Occipital lobe (tissue), 2 donors: Measurements from ENCODE around the gene POU2F1. TPM values are rescaled to one million over a fixed set of nuclear protein-coding genes. Genes with fewer than 3 reads are reported as not detected.
"Not testable (repeated sequence)": the region's sequence is repeated elsewhere in the genome, so short reads cannot be mapped to it uniquely, and the experiment has no call there.

Source experiments
- DNase-seq: peaks from one replicate; lab custom pipeline; 2025; lab: John Stamatoyannopoulos, UW
- total RNA-seq: library from RNA; depleted of rRNA; stranded (reverse); fragments of >200 nt; gene quantifications from one replicate; pipeline ENCODE4 v1.2.3, GENCODE V29; 2014

The POU2F1 gene
- total RNA-seq, 1 donor from 2014 or later = 34.6 TPM

GRCh38 chr1:167310732-167311131 lies 90.0 kb downstream of the POU2F1 start:
- no peak for DNase-seq

DNA sequence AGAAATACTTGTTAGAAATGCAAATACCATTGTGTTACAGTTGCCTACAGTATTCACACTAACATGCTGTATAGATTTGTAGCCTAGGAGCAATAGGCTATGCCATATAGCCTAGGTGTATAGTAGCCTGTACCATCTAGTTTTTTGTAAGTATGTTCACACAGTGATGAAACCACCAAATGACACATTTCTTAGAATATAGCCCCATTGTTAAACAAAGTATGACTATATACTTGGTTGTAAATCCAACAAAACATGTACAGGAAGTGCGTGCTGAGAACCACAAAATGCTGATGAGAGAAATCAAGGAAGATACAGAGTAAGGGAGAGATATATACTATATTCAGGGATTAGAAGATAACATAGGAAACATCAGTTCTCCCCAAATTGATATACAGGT lies 92.2 kb downstream of the POU2F1 start:
- DNase-seq = no peak

GRCh38 chr1:167314671-167315070 lies 94.0 kb downstream of the POU2F1 start:
- DNase-seq = no peak

DNA sequence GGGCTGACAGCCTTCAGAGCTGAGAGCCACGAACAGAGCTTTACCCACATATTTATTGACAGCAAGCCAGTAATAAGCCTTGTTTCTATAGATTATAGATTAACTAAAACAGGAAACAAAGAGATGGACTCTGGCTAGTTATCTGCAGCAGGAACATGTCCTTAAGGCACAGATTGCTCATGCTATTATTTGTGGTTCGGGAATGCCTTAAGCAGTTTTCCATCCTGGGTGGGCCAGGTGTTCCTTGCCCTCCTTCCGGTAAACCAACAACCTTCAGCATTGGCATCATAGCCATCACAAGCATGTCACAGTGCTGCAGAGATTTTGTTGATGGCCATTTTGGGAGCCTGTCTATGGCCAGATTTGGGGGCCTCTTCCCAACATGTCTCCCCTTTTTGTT lies 96.8 kb downstream of the POU2F1 start:
- DNase-seq = no peak

- DNase-seq = not testable (repeated sequence)
Observed at GRCh38 chr1:167319206-167319605, 98.5 kb downstream of the POU2F1 start.

DNA sequence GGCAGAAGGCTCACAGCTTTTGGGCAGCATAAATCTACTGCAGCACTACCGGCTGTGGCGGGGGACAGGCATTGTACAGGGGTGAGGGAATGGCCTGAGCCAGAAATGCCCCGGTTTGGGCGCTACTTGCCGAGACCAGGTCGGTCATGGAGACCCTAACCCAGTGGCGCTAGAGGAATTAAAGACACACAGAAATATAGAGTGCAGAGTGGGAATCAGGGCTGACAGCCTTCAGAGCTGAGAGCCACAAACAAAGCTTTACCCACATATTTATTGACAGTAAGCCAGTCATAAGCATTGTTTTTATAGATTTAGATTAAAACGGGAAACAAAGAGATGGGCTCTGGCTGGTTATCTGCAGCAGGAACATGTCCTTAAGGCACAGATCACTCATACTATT lies 101.8 kb downstream of the POU2F1 start:
- DNase-seq = no peak

DNA sequence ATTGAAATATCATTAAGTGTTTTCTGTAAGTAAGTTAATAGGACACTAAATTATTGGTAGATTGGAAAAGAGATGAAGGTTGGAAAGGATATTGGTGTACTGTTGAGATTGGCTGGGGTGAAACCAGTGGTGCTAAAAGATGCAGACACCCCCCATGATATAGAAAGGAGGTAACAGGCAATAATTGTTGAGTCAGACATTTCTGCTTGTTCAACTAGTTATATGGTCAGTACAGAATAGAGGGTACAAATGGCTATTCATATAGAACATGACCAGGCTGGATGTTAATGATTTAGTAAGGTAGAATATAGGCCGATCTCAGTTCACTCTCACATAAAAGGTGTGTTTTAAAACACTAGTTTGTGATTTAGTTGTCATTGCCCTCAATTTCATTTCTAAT lies 104.5 kb downstream of the POU2F1 start:
- DNase-seq = no peak

GRCh38 chr1:167328306-167328815 lies 107.7 kb downstream of the POU2F1 start:
- no peak for DNase-seq

- DNase-seq = peak; percentile 10
Observed at GRCh38 chr1:167328816-167329483, 108.3 kb downstream of the POU2F1 start.

DNA sequence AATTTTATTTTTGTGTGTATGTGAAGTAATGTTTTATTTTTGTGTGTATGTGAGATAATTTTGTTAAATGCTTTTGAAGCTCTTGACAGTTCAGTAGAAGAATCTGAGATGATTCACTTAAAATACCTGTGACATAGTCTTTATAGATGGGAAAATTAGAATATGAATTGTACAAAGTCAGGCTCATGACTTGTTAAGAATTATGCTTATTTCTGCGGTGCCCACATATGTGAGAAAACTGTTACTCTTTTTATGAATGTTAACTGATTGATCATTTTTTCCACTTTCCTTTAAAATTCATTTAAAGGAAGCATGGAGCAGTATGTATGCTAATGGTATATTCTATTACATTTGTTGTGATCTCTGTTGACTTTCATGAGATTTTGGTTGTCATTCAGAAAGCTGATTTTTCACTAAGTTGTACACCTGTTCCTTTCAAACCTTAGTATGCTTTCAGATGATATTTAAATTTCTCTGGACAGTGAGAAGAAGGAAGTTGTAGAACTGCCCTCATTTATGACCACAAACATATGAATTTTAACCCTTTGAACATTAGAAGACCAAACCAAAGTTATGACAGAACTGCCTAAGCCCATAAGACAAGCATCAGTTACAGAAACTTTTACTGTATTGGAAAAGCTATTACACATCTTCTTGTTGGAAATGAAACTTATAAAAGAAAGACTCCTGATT lies 110.1 kb downstream of the POU2F1 start:
- DNase-seq = no peak

DNA sequence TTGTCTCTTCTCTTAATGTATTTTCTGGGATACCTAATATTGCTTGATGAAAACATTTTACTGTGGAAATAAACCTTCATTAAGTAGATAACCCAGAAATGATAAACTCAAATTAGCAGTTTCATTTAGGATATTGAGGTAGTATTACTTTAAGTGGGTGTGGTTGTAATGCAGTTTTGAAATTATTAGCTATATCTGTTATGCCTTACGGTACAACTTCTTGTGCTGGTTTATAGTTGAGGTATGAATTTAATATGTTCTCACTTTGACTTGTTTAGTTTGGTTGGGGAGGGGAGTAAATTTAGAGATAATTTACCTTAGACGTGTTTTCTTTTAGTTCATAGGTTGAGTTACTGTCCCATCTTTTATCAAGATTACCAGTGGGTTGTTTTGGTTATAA lies 111.0 kb downstream of the POU2F1 start:
- DNase-seq = no peak

DNA sequence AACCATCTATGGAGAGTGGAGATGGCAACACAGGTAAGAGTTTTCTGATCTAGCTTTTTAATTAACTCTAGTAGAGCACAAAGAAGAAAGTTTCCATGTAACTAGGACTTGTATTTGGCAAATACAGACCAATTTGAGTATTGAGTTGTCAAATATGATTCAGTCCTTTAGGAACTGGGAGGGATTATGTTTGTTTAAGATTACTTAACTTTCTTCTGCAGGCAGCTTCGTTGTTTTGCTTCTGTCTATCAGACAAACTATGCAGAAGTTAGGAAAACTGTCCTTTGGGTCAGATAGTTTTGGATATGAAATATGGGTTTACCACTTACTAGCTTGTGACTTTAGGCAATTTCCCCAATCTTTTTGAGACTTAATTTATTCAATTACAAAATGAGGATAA lies 111.8 kb downstream of the POU2F1 start:
- DNase-seq = no peak

DNA sequence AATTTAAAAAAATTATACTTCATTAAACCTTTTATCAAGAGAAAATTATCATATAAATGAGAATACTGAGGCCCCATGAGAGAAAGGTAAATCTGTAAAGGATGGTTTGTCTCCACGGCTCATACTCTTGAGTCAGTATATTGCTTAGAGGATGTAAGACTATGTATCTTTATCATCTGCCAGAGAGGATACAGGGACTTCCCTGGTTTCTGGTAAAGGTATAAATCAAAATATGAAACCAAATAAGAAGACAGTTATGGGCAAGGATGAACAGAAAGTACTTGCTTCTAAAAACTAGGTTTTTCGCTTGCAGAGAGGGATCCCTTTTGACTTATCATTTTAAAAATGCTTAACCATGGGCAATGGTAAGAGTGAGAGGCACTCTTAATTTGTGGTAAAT lies 112.4 kb downstream of the POU2F1 start:
- DNase-seq = no peak

- DNase-seq = no peak
Observed at GRCh38 chr1:167333703-167334102, 113.0 kb downstream of the POU2F1 start.

- no peak for DNase-seq
Observed at GRCh38 chr1:167339405-167339804, 118.7 kb downstream of the POU2F1 start.

- DNase-seq = no peak
Observed at GRCh38 chr1:167342846-167343245, 122.2 kb downstream of the POU2F1 start.

DNA sequence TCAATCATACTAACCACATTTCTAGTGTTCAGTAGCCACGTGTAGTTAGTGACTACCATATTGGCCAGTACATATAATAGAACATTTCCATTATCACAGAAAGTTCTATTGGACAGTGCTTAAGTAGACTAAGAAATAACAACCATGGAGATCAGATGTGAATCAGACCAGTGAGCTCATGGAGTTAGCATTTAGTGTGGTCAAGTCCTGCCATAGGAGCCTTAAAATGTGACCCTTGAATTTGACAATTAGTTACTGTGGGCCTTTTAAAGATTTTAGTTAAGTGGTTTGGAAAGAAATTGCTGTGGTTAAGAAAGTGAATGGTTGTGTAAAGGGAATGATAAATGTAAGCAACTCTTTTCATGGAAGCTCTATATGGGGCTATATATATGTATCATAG lies 123.4 kb downstream of the POU2F1 start:
- no peak for DNase-seq

DNA sequence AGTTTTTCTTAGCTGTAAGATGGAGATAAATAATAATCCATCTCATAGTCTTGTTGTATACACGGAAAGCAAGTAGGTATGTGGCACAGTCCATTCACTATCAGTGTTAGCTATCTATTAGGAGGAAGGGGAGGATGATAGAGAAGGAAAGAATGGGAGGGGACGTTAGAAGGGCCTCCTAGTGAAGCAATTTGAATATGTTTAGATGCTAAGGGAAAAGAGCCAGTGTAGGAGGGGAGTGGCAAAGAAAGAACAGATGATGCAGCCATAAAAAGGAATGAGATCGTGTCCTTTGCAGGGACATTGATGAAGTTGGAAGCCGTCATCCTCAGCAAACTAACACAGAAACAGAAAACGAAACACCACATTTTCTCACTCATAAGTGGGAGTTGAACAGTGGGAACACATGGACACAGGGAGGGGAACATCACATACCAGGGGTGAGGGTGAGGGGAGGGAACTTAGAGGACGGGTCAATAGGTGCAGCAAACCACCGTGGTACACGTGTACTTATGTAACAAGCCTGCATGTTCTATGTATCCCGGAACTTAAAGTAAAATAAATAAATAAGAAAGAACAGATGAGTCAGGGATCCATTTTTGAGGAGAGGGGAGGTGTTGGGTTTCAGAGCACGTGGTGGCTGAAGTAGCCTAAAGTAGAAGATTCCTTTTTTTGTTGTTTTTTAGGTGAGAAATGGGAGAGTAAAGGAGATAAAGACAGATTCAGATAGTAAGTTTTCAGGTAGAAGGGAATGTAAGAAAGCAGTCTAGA lies 124.1 kb downstream of the POU2F1 start:
- no peak for DNase-seq

DNA sequence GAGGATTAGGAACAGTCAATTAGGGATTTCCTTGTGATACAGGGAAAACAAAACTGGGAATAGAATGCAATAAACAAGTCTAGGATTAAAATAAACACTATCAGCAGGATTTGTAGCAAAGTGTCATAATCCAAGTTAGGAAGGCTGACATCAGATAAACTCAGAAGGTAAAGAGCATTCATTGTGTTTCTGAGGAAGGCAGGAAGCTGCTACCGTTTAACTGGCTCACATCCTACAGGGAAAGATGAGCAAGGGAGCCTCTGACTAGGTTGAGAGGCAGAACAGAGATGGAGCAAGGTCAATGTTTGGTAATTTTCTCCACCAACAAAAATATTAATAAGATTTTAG lies 124.7 kb downstream of the POU2F1 start:
- no peak for DNase-seq

DNA sequence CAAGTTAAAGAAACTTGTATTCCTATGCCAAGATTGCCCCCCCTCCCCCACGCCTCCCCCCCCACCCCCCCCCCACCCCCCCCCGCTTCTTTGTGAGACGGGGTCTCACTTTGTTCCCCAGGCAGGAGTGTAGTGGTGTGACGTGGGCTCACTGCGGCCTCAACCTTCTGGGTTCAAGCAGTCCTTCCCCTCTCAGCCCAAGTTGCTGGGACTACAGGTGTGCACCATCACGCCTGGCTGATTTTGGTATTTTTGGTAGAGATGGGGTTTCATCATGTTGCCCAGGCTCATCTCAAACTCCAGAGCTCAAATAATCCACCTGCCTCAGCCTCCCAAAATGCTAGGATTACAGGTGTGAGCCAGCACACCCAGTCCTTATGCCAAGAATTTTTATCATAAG lies 136.6 kb downstream of the POU2F1 start:
- no peak for DNase-seq

DNA sequence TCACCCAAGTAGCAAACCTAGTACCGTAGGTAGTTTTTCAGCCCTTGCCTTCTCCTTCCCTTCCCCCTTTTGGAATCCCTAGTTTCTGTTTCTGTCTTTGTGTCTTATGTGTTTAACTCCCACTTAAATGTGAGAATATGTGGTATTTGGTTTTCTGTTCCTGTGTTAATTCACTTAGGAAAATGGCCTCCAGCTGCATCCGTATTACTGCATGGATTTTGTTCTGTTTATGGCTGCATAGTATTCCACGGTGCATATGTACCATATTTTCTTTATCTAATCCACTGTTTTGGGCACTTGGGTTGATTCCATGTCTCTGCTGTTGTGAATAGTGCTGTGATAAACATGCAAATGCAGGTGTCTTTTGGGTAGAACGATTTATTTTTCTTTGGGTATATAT lies 138.6 kb downstream of the POU2F1 start:
- no peak for DNase-seq

- DNase-seq = no peak
Observed at GRCh38 chr1:167360120-167360519, 139.4 kb downstream of the POU2F1 start.

- no peak for DNase-seq
Observed at GRCh38 chr1:167362638-167363037, 142.0 kb downstream of the POU2F1 start.
